HG02763 (cell line): ENCODE measurements around the gene ANKK1.

Source experiments
- ATAC-seq: cut with Tn5 transposase; IDR thresholded peaks from one replicate; pipeline ENCODE4 v1.9.1; 2021; ENCODE audit warnings: mild to moderate bottlenecking, moderate library complexity; ENCODE audit not compliant: unreplicated experiment

Gene ANKK1, protein sequence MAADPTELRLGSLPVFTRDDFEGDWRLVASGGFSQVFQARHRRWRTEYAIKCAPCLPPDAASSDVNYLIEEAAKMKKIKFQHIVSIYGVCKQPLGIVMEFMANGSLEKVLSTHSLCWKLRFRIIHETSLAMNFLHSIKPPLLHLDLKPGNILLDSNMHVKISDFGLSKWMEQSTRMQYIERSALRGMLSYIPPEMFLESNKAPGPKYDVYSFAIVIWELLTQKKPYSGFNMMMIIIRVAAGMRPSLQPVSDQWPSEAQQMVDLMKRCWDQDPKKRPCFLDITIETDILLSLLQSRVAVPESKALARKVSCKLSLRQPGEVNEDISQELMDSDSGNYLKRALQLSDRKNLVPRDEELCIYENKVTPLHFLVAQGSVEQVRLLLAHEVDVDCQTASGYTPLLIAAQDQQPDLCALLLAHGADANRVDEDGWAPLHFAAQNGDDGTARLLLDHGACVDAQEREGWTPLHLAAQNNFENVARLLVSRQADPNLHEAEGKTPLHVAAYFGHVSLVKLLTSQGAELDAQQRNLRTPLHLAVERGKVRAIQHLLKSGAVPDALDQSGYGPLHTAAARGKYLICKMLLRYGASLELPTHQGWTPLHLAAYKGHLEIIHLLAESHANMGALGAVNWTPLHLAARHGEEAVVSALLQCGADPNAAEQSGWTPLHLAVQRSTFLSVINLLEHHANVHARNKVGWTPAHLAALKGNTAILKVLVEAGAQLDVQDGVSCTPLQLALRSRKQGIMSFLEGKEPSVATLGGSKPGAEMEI

DNA sequence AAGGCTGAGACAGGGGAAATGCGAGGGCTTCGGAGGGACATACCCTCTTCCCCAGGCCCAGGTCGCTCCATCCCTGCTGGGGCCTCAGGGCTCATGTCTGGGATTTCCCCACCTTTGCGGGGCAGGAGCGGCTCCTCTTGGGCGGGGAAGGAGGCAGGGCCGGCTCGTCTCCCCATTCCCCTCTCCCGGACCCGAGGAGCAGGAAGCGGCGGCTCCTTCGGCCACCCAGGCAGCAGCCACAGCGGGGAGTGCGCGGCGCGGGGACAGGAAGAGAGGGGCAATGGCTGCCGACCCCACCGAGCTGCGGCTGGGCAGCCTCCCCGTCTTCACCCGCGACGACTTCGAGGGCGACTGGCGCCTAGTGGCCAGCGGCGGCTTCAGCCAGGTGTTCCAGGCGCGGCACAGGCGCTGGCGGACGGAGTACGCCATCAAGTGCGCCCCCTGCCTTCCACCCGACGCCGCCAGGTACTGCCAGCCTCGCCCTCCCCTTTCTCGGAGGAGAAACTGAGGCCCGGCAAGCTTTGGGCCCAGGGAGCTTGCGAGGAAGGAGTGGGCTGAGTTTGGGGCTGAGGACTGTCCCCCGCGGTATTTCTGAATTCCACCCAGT is at the start of gene ANKK1:
Gene ANKK1, plus strand, starts transcription at position 175 of the 607 bp plus-strand sequence. Its CDS starts 106 bp downstream, at position 281.
- no peak for ATAC-seq

DNA sequence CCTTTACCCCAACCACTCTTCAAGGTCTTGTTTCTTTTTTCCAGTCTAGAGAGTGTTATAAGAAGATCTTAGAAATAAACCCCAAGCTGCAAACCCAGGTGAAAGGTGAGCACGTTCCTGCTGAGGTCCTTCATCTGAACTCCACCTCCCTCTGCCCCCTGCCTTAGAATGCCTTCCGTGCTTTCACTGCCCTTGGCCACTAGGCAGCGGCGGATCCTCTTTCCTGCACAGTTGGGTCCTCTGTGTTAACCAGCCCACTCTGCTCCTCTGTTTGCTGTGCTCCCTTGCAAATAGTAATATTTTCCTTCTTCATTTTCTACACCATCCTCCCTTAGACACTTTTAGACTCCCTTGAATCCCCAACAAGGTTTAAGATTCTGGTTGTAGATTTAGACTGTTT is 48.8 kb upstream of the ANKK1 start:
- ATAC-seq: no peak

DNA sequence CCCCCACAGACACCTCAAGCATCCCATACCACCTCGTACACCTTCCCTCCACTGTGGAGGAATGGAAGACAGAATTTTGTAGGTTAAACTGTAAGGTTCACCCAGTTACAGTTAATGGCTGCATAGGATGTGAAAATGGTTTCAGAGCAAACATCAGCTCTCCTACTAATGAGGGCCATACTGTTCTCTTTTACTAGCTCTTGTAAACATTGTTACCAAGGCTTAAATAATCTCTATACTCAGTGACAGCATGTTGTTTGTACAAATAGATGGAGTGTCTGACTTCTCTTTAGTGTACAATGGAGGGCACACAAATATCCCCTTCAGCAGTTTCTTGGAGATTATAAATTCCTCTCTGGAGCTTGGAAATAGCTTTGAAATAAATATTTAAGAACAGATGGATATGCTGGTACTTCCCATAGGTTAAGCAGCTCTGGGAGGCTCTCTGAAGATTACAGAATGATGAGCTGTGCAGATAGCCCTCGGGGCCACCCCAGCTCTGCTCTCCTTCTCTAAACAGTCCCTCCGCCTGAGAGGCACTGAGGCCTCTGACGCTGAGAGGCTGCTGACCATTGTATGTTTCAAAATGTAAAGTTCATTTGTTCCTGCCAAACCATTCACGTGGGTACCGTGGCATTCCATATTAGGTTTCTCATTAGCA is 47.5 kb upstream of the ANKK1 start:
- no peak for ATAC-seq

DNA sequence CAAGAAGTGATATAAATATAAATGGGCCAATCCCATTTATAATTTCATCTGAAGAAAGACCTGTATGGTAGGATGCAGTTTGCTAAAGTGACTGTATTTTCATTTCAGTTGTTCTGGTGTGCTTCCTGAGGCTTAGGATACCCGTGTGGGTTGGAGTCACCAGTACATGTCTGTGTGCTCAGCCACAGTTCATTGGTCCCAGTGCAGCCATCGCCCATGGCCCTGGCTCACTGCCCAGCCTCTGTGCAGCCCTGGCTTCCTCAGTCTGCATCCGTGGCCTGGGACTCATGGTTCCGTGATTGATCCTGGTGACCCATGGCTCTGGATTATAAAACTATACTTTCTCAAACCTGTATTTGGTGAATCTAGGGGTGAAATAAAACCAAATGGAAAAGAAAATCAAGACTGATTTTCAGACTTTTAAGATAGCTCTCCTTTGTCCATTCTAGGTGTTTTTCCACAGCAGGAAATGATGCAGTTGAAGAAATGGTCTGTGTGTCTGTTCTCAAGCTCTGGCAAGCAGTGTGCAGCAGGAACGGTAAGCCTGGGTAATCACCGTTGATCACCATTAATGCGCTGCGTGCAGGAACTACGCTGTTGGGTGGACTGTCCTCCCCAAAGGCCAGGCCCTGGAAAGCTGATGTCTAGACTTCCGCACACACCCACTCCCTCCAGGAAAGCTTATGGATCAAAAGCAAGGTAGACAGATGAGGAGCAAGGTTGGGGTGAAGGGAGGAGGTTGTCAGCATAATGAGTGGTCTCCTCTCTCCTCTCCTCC is 46.0 kb upstream of the ANKK1 start:
- no peak for ATAC-seq

DNA sequence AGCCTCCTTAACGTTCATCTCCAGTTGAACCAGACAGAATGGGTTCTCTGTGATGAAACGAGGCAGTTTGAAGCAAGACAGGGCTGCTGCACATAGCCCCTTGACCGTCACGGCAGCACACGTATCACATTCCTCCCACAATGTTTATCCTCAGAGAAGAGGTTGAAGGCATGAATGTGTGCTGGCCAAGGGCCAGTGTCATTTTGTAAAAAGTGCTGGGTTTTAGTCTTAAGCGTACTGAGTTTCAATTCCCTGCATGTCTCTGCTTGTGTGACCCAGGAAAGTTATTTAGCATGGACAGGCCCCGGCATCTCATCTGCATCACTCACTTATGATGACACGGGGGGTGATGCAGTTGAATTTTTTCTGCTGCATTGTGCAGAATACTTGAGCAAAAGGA is 41.6 kb upstream of the ANKK1 start:
- ATAC-seq: no peak

DNA sequence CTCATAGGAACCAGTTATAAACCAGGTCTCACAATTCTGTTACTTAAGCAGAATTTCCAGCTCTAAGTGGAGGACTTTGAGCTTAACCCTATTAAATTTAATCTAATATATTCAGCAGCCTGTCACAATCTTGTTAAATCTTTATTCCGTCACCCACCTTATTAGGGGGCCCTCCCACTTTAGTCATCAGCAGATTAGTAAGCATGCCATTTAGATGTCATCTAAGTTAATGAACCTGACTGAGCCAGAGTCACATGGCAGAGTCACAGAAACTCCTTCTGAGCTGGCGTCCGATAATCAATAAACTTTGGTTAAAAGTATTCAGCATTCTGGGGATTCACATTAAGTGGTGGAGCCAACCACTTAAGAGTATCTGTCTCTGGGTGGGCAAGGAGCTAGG is 38.1 kb upstream of the ANKK1 start:
- no peak for ATAC-seq

DNA sequence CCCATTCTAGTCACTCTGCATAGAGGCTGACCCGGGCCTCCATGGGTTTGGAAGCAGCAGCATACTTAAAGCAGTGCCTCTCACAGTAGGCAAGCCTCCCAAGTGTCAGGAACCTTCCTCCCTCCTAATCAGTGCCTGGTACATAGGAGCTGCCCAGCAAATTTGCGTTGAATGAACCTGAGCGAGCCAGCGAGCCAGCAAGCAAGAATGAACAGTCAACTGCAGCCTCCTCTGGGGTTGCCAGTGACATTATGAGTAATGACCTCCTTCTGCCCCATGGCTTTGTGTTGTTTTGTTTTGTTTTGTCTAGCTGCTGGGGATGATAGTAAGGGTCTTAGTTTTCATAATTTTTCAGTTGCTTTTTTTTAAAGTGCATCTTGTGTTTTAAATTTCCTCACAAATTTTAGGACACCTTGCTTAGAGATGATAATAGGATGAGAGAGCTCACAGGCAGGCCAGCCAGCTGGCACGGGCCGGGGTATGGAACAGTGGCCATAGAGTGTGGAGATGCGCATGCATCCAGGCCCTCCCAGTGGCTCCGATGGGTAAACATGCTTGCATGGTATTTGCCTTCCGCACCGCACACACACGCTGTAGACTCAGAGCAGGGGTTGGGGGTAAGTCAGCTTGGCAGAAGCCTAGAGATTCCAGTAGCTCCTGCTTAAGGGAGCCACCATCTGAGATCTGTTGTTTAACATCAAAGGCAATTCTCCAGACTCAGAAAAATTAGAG is 37.1 kb upstream of the ANKK1 start:
- no peak for ATAC-seq

DNA sequence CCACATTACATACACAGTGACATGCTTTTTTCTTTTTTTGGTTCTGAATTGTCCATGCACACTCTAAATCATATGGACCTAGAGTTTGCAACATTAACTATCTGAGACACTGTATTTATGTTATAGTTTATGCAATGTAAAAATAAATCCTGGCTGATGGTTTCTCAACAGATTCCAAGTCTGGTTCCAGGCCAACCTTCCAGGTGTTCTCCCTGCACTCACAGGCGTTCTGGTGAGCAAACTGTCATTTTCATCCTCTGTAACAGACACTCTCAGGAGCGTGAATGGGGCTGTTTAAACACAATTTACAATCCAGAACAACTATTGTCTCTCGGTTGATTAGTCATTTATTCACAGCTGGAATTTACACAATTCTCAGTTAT is 36.5 kb upstream of the ANKK1 start:
- ATAC-seq: no peak

DNA sequence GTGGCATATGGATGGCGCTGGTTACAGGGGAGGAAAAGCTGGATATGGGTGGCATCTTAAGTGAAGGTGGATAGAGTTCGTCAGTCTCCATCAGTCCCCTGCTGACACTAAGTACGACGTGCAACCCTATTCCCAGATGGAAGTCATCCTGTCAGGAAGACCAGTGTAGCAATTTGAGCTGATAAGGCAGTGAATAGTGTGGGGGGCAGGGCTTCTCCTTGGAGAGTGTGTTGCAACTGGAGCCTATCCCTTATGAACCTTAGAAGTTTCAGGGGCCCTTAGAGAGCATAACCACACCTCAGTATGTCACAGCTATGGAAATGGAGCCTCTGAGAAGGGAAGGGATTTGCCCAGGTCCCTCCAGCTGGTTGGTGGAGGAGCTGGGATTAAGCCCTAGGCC is 36.1 kb upstream of the ANKK1 start:
- no peak for ATAC-seq

DNA sequence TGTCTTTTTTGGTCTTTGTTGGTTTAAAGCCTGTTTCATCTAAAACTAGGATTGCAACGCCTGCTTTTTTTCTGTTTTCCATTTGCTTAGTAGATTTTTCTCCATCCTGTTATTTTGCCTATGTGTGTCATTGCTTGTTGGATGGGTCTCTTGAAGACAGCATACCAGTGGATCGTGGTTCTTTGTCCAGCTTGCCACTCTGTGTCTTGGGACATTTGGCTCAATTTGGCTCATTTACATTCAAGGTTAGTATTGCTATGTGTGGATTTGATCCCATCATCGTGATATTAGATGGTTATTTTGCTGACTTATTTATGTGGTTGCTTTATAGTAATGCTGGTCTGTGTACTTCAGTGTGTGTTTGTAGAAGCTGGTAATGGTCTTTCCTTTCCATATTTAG is 31.4 kb upstream of the ANKK1 start:
- no peak for ATAC-seq

DNA sequence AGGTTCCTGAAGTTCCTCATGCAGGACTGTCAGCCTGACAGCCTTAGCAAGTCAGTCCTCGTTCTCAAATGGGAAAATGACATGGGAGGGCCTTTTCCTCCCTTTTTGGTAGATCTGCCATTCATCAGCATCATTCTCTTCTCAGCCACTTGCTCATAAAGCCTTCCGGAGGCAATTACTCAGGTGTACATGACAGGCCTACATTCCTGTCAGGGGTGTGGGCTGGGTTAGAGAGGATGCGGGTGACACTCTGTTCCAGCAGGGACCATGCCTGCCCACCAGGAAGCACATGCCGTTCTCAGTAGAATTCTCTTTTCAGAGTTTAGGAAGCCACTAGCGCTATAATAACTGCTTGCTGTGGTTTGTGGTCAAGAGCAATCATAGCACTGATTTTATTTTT is 24.2 kb upstream of the ANKK1 start:
- no peak for ATAC-seq

DNA sequence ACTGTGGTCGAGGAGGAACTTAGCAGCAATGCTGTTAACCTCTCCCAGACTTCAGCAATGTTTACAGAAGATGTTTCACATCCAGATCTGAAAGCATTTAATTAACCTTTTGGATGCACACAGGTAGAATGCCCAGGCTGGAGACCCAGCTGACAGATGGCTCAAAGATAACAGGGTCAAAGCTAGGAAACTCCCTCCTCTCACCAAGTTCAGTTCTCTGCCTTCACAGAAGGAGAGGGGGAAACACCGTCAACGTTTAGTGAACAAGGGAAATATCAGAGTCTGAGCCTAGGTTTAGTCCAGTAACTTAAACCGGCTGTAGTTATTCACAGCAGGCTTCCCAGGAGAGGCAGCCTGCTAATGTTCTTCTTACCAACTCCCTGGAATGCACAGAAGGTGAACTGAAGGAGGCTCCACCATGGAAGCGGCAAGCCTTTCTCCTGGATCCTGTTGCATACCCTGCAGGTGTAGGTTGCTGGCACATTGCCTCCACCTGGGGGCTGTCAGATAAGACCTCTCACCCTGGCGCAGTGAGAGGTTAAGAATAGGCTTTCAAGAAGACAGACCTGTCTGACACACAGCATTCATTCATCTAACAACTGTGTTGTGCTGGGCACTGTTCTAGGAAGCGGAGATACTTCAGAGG is 23.5 kb upstream of the ANKK1 start:
- no peak for ATAC-seq

DNA sequence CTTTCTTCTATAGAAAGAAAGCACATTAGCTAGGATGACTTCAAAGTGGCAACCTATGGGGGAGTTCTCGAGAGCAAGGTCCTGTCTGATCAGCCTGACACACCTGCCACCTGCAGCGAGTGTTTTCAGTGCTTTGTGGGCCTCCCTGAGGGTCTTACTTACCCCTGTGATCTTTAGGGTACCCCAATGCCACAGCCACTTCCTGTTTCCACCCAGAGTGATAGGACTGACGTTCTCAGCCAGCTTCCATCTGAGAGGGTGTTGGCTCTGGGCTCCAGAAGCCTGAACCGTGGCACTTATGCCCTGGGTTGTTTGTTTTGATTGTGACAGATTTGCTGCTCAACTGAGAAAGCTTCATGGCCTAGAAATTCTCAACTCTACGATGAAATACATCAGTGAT is 21.7 kb upstream of the ANKK1 start:
- no peak for ATAC-seq

DNA sequence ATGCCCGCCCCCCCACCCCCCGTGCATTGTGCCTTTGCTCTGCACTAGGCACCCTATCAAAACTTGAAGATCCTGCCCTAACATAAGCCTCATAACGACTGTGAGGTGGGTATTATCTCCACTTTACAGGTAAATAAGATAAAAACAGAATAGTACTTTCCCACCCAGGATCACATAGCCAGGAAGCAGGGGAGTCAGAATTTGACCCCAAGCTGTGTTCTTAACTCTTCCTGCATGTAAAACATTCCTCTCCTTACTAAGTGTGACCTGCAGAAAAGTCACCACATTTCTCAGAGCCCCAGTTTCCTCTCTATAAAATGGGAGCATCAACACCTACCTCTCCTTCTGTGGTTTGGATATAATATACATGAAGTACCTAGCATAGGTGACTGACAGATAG is 18.2 kb upstream of the ANKK1 start:
- no peak for ATAC-seq

DNA sequence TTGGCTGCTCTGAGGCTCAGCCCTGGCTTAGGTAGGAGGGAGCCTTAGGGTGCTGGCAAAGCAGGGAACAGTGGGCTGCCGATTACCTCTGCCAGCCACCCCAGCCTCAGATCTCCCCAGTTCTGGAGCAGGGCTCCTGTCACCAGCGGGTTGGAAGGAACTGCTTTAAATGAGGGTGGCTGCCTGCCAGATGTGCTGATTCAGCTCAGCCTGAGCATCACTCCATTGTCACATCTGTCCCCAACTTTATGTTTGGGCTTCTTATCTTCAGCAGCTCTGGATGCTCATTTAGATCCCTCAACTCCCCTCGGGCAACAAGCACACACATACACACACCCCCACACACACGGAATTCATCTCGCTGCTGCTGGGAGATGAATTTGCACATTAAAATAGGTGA is 16.9 kb upstream of the ANKK1 start:
- ATAC-seq: no peak

DNA sequence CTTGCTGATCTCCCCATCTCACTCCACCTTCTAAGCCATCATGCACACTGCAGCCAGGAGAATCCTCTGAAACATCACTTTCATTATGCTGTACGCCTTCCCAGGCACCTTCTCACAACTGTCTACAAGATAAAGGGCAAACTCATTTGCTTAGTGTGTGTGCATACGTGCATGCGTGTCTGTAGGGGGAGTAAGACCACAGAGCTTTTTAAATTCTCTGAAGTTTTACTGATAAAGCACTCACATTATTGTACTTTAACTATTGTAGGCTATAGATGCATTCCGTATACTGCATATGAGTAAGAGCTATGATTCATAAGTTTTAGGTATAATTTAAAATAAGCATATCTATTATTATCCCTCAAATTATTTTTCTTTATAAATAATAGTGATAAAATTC is 15.3 kb upstream of the ANKK1 start:
- no peak for ATAC-seq

DNA sequence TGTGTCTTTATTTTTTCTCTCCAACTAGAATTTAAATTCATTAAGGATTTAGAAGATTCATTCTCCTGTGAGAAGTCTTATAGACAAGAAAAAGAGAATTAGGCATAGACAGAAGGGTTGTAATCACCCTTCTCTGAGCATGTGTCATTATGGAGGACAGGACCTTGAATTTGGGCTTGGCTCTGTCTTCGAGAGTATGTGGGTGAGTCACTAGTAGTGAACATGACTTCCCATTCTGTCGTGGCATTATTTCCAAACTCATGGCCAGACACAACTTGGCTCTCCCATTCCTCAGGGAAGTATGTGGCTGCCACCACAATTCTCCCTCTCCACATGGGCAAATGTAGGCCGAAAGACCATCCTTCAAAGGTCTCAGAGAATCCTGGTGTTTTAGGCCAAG is 14.3 kb upstream of the ANKK1 start:
- no peak for ATAC-seq

DNA sequence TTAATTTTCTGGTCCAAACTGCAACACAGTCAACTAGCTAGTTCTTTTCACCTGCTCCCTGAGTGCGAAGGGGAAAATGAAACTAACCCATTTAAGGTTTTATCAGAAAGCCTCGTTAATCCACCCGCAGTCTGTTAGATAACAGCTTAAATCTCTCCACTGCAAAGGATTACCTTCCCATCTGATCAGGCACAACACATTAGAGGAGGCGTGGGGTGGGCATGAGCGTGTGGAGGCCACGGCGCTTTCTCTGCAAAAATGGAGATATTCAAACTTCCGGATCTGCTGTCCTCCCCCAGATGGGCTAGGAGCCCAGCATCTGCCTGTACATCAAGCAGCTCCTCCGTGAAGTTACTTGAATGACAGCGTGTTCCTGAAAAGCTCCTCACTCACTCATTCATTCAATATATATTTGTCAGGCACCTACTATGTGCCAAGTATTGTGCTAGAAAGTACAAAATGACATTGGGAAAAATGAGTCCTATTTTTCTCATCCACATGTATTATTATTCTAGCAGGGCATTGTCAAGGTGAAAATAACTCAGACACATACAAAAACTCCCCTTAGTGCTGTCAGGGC is 13.5 kb upstream of the ANKK1 start:
- no peak for ATAC-seq

DNA sequence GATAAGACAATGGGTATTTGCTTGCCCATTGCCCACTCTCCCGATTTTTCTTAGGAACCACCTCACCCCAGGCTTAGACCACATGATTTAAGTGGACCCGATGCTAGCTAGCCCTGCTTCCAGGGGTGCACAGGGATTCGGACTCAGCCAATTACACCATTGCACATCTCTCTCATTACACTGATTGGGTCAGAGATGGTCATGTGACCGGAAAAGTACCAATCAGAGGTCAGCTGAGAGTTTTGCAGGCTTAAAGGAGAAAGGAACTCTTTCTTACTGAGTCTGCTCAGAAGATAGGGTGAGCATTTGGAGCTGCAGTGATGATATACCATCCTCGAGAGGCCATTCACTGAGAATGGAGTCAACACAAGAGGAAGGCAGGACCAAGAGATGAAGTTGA is 12.2 kb upstream of the ANKK1 start:
- ATAC-seq: no peak
